HG03575 (cell line): Measurements from ENCODE around the gene C1orf226.

Source experiments
- ATAC-seq: cut with Tn5 transposase; IDR thresholded peaks from one replicate; pipeline ENCODE4 v1.9.1; 2021; ENCODE audit not compliant: unreplicated experiment, insufficient number of reproducible peaks, low FRiP score; ENCODE audit errors: extremely low read depth

The C1orf226 gene

GRCh38 chr1:162363823-162364222 is 17.7 kb upstream of the C1orf226 start:
- ATAC-seq: no peak

- no peak for ATAC-seq
Observed at GRCh38 chr1:162364498-162364897, 17.0 kb upstream of the C1orf226 start.

DNA sequence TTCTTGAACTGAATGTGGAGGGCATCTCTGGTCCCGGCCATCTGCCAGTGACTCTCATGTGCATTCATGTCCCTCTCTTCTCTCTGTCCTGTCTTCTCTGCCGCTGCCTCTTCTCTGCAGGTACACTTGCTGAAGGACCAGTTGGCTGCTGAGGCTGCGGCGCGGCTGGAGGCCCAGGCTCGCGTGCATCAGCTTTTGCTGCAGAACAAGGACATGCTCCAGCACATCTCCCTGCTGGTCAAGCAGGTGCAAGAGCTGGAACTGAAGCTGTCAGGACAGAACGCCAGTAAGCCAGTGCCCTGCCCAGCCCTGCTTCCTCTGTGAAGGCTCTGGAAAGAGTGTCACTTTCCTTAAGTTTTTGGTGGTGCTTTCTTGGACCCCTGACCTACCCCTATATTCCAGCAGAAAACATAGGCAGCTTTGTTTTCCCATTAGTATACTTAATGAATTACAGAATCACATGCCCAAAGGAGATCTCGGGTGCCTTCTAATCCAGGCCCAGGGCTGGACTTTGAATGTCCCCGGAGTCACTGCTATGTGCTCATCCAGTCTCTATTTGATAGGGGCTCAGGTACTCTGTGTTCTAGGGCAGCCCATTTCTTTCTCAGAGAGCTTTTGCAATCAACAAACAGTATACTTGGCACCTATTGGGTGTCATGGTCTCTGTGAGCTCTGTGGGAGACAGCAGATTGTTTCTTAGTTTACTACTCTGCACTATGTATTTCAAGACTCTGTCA is 16.1 kb upstream of the C1orf226 start:
- ATAC-seq: no peak

- ATAC-seq: no peak
Observed at GRCh38 chr1:162366149-162366548, 15.4 kb upstream of the C1orf226 start.

GRCh38 chr1:162366671-162367070 is 14.9 kb upstream of the C1orf226 start:
- ATAC-seq: no peak

GRCh38 chr1:162367073-162367472 is 14.5 kb upstream of the C1orf226 start:
- no peak for ATAC-seq

DNA sequence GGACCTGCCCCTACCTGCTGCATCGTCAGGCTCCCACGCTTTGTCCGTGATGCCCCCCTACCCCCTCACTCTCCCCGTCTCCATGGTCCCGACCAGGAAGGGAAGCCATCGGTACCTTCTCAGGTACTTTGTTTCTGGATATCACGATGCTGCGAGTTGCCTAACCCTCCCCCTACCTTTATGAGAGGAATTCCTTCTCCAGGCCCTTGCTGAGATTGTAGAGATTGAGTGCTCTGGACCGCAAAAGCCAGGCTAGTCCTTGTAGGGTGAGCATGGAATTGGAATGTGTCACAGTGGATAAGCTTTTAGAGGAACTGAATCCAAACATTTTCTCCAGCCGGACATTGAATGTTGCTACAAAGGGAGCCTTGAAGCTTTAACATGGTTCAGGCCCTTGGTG is 13.8 kb upstream of the C1orf226 start:
- no peak for ATAC-seq

- no peak for ATAC-seq
Observed at GRCh38 chr1:162368451-162368850, 13.1 kb upstream of the C1orf226 start.

DNA sequence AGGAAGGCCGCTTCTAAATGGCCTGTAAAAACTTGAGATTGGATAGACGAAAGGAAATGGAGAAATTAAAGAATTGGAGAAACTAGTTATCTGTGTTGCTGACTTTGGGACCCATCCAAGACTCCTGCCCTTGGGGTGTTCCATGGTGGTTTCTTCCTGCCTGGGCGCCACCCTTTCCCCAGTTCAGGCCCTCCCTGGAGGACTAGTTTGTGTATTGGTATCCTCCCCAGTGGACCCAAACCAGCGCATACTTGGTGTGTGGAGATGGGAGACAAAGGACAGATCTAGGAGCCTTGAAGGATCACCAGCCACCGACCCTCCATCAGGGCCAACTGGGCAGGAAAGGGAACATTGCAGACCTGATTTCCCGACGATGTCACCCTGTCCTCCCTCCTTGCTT is 12.0 kb upstream of the C1orf226 start:
- no peak for ATAC-seq

- no peak for ATAC-seq
Observed at GRCh38 chr1:162370161-162370560, 11.4 kb upstream of the C1orf226 start.

DNA sequence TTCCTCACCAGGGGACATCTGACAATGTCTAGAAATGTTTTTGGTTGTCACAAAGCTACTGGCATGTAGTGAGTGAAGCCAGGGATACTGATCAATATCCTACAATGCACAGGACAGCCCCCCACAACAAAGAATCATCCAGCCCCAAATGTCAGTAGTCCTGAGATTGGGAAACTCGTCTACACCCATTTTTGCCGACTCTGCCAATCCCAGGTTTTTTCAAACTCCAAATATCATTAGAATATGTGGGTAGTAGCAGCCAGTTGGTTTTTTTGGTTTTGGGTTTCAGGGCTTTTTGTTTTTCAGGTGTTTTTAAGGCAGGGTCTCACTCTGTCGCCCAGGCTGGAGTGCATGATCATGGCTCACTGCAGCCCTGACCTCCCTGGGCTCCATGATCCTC is 10.8 kb upstream of the C1orf226 start:
- no peak for ATAC-seq

DNA sequence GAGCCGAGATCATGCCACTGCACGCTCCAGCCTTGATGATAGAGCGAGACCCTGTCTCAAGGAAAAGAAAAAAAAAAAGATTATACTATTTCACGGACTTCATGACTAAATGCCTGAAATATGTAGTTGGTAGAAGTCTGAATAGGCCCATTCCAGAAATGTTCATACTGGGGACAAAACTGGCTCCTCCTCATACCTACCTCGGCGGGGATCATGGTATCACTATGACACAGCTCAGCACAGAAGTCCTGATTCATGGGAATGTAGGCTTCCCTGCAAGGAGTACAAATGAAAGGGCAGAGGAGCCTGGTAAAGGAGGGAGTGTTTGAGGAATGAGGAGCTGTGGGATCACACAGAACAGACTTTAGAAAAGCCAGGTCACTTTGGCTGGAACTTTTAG is 9.9 kb upstream of the C1orf226 start:
- no peak for ATAC-seq

- no peak for ATAC-seq
Observed at GRCh38 chr1:162372159-162373071, 9.1 kb upstream of the C1orf226 start.

DNA sequence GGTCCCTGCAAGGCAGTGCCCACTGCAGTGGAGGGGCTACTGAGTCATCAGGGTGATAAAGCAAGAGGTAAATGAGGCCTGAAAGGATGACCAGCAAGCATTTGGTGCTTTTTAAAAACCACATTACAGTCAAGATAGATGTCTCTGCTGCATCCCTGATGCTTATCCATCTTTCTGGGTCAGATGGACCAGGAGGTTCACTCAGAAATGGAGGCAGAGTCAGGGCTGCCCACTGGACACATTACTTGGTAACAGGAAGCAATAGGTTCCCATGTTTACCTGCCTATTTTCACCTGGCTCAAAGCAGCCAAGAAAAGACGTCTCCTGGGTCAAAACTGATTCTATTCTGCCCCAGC is 8.5 kb upstream of the C1orf226 start:
- ATAC-seq: no peak

- no peak for ATAC-seq
Observed at GRCh38 chr1:162373541-162374260, 7.8 kb upstream of the C1orf226 start.

DNA sequence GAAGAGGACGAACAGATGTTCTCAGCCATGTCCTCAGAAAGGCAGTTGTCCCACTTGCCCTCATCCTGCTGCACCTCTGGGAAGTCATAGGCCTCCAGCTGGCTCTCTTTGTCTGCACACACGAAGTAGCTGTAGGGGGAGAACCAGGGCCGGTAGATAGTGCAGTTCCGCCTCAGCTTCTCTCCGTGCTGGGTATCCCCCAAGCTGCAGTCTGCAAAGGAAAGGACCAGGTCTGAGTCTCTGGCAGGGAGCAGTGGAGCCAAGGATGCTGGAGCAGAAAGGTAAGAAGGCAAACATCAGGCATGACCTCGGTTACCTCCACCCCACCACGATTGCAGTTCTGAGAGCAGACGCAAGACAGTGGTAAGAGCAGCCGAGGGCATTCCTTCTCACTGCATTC is 7.1 kb upstream of the C1orf226 start:
- no peak for ATAC-seq

DNA sequence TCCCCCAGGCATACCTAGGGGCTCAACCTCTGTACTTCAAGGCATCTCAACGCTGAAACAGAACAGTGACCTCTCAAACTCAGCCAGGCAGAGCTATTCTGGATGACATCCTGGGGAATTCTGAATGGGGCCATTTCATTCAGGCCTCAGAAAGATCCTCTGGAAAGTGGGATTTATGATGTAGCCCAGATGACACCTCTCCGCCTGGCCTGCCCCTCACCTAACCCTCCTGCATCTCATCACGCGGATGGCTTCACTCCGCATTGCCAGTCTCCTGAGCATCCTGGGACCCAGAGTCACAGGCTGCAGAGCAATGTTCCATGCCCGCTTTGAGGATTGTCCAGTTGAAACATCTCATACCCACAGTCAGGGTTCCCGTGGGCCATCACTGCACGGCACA is 6.1 kb upstream of the C1orf226 start:
- no peak for ATAC-seq

DNA sequence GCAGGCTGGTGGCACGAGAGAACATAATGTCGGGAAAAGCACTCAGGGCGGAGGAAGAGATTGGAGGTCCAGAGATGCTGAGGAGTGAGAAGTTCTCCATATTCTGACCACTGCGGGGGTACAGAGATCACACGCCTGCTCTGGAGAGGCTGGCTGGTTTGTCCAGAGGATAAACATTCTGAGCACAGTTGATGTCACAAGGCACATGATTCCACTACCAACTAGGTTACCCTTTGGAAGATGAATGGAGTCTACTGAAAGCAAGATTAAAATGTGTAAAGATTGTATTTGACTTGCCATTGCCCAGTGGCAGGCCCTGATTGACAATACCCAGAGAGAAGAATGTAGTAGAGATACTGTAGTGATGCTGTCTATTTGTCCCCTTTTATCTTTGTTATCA is 4.8 kb upstream of the C1orf226 start, which contains the start of gene SPATA46:
SPATA46 (minus strand) TSS at position 164 of the 400 bp plus-strand sequence; CDS start at position 100, 64 bp downstream.
- no peak for ATAC-seq

DNA sequence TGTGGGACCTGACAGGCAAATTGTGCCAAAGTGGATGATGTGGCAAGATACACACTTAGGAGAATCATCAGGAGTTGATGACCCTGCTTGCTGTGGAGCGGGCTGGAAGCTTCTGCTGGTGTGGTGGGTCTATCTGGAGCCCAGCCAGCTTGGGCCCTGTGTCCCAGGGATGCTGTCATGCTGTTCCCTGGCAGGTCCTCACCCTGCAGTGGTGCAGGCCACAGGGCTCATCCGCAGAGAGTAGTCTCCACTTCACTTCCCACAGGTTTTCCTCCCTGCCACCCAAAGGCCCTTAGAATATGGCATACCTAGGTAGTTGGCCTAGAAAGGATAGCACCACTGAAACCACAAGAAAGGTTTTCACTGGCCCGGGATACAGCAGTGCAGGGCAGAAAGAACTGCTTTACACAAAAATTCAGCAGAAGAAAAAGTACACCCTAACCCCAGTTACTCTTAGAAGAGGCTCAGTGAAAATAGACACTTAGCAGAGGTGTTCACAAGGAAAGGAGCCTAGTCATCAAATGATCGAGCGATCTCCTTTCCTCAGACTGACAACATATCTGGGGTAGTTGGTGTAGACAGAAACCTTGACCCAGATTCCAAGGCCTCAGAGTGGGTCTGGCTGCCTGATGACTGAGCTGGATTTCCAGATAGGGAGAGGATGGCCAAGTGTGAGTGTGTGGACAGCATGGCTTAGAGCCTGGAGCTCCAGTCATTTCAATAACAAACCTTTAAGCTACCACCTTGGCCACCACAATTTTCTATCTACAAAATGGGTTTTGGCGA is 1.3 kb upstream of the C1orf226 start:
- no peak for ATAC-seq
